NCI-H226 (cell line): Measurements from ENCODE around the gene CTXN1.
"Not testable (repeated sequence)": the region's sequence is repeated elsewhere in the genome, so short reads cannot be mapped to it uniquely, and the experiment has no call there.

ENCODE experiments used
- DNase-seq: peaks from one replicate; pipeline ENCODE4 v3.0.0-alpha.2; 2015

Gene CTXN1

DNA sequence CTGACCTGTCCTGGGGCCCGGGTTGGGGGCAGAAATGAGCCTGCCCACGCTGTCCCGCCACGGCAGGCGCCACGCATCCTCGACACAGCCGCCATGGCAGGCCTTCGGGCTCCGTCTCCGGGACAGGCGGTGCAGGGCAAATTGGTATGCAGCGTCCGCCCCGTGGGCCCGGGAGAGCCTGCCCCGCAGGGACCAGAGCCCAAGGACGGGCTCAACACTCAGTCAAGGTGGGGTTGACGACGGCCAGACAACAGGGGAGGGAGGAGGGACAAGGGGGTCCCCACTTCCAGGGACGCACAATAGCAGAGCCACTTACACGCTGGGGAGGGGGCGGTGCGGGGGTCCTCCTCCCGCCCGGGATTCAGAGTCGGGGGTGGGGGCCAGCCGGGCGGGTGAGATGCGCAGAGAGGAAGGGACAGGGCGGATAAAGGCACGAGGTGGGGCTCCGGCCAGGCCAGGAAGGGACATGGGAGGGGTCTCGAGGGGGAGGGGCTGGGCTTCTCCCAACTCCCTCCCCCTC is 1.2 kb downstream of the CTXN1 start:
- DNase-seq, result no peak

DNA sequence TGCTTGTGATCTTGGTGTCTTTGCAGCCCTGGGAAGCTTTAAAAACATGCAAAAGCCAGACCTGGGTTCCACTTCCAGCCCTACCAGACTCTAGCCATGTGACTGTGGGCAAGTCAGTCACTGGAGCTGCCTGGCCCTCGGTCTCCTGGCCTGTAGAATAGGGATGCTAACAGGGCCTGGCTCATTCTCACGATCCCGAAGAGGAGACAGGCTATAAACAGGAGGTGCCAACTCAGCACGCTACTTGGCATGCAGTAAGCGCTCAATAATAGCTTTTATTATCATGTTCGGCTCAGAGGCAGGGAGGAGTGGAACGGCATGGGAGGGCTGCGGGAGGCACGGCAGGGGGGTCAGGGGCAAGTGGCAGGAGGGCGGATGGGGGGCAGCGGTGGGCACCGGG is 1.7 kb downstream of the CTXN1 start:
- DNase-seq, result no peak

DNA sequence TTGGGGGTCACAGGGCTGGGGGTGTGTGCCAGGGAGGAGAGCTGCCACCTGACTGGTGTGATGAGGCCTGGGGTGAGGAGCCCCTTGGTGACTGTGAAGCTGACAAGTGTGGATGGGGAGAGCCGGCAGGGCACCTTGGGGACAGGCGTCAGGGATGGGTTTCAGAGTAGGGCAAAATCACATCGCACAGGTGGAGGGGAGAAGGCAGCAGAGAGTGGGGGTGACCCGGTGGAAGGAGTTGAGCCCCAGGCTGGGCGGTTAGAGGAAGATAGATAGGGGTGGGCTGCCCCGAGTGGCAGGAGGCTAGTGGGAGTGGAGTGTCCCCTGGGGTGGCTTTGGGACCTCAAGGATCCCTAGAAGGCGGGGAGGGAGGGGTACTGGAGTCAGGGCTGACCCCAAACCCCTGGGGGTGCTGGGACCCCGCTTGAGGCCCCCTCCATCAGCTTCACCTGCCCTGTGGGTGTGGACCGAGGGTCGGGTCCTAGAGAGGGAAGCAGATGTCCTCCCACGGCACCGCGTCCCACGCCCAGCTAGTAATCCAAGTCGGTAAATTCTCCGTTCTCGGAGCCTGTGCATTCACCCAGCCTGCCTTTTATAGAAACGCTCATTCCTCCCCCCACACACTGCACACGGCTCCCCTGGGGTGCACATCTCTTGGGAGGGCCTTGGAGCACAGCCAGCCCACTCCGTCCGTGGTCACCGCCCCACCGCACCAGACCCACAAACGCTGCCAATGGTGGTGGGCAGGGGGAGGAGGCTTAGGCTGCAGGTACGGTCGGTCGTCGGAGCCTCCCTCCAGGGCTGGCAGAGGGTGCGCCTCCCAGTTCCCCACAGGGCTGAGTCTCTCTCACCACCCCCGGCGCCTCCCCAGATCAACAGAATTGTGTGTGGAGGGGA is 2.4 kb downstream of the CTXN1 start:
- no peak for DNase-seq

DNA sequence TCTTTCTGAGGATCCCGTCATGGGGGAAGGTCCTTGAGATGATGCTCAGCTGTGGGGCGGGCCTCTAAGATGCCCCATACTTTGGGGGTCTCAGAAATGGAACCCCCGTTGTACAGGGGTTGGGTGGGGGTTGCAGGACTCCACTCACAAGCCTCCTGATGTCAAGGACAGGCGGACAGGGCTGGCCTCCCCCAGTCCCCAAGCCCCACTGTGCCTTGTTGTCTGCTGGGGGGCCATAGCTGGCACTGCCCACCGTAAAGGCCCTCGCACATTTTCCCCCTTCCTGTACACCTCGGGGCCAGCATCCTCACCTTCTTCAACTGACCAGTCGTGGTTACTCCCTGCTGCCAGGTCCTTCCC is 3.1 kb downstream of the CTXN1 start:
- DNase-seq, result no peak

- no peak for DNase-seq
Measured at GRCh38 chr19:7921967-7922835, 3.7 kb downstream of the CTXN1 start.

DNA sequence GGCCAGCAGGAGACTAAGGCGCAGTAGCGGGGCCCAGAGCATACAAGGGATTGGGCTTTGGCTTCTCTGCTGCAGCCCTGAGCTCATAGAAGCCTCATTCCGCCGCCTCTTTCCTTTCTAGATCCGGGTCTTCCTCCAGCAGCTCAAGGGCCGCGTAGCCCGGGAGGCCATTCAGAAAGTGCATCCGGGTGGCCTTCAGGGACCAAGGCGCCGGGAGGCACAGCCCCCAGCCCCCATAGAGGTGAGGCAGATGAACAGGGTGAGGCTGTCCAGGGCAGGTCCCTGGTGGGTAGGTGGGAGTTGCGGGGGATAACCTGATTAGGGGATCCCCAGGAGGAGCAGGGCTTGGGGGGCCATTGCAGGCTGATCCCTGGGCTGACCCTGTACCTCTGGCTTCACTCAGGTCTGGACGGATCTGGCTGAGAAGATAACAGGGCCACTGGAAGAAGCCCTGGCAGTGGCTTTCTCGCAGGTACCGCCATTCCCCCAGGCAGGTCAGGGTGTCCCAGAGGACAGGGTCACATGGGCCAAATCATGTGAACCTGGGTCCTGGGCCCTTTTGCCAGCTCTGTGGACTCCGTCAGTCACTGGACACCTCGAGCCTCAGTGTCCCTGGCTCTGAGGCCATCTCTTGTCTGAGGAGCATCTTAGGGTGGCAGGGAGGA is 4.5 kb downstream of the CTXN1 start:
- DNase-seq, result no peak

DNA sequence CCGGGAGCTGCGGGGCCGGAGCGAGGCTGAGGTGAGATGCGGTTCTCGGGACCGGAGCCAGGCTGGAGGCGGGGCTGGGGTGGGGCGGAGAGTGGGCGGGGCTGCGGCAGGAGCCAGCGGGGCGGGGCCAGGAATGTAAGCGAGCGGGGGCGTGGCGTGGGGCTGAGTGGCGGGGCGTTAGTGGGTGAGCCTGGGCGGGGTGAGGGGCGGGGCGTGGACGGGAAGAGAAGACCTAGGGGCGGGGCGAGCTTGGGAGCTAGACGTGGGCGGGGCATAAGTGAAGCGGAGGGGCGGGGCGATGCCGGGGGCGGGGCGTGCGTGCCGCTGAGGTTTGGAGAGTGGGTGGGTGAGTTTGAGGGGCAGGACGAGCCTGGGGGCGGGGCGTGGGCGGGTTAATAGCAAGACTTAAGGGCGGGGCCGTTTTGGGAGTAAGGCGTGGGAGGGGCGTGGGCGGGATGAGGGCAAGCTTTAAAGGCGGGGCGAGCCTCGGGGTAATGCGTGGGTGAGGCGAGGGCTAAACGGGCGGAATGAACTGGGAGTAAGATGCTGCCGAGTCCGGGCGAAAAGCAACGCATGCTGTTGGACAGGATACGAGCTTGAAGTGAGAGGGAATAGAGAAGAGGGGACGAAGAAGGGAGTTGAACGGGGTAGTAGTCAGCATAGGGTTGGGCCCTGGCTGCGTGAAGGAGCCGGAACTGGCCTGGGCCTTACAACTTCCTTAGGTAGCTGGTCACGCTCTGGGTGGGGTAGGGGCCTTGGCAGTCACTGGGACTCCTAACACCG is 5.2 kb downstream of the CTXN1 start:
- peak; percentile 85 for DNase-seq

GRCh38 chr19:7919610-7920518 is 6.1 kb downstream of the CTXN1 start, which contains the start of gene SNAPC2:
TSS of gene SNAPC2 (plus strand) at chr19:7920338. CDS start at chr19:7920367, 29 bp downstream.
- DNase-seq, result peak; percentile 80

DNA sequence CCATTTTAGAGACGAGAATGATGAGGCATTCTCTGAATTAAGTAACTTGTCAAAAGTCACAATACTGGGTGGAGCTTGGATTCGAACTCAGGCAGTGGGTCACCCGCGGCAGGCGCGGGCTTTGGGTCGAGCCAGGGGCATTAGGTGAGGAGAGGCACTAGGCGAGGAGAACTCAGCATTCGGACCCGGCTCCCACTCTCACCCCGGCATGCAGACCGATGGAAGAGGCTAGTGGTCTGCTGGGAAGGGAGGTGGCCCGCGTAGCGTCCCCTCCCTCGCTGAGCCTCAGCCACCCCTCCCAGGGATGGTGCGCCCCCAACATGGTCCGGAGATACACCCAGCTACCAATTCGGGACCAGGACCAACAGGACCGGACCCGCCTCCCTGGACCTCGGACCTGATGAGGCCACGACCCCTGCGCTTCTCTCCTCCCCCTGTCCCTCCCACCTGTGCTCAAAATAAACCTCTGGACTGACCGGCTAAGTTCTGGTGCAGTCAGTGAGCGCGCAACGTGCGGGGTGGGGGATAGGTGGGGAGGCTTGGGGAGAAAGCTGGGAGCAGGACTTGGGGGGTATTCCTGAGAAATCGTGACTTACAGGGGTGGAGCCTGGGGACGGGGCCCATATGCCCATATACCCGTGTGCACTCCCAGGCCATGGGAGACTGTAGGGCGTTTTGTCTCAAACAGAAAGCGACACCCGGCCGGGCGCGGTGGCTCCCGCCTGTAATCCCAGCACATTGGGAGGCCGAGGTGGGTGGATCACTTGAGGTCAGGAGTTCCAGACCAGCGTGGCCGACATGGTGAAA is 7.1 kb downstream of the CTXN1 start:
- no peak for DNase-seq

DNA sequence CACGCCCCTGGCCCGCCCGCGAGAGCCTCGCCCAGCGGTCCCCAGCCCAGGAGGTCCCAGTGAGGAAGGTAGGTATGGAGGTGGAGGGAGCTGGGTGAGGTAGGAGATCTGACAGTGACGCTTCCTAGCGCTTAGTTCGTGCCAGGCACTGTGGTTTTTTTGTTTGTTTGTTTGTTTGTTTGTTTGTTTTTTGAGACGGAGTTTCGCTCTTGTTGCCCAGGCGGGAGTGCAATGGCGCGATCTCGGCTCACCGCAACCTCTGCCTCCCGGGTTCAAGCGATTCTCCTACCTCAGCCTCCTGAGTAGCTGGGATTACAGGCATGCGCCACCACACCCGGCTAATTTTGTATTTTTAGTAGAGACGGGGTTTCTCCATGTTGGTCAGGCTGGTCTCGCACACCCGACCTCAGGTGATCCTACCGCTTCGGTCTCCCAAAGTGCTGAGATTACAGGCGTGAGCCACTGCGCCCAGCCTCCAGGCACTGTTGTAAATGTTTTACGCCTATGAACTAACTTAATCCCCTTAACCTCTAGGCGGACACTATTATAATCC is 7.8 kb downstream of the CTXN1 start:
- not testable (repeated sequence) for DNase-seq

DNA sequence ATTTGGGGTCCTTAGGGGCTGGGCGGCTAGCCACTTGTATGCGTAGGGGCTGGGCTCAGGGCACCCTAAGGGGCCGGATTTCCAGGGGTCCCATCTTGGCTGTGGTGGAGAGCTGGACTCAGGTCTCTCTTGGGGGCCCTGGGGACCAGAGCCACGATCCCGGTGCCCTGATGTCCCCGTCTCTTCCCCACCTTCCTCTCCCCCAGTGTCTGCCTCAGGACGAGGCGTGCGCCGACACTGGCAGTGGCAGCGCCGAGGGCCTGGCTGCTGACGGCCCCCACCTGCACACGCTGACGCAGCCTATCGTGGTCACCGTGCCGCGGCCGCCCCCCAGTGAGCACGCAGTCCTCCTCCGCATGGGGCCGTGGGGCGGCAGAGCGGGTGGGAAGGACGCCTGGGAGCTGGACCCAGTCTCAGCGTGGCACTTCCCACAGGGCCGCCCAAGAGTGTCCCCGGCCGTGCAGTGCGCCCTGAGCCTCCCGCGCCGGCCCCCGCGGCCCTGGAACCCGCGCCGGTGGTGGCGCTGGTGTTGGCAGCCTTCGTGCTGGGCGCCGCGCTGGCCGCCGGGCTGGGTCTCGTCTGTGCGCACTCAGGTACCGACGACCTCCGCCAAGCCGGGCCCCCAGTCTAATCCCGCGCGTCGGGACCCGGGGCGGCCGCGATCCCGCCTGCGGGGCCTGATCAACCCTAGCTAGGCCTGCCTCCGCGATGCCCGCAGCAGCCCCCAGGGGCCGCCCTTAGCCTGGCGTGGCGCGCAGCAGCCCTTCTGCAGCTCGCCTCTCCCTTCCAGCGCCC is 8.5 kb downstream of the CTXN1 start:
- no peak for DNase-seq

DNA sequence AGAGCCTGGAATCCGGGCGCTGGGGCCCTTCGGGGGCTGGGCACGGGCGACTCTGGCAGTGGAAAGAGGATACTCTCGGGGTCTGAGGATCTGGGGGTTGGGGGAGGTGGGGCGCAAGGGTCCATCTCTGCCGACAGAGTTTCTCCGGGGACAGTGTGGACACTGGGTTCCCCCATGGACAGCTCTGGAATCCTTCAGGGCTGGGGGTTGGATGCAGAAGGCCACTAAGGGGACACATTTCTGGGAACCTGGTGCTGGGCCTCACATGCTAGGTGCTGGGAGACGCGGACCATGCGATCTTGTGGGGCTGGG is 9.0 kb downstream of the CTXN1 start:
- no peak for DNase-seq

- DNase-seq, result no peak
Measured at GRCh38 chr19:7916103-7916954, 9.6 kb downstream of the CTXN1 start.

DNA sequence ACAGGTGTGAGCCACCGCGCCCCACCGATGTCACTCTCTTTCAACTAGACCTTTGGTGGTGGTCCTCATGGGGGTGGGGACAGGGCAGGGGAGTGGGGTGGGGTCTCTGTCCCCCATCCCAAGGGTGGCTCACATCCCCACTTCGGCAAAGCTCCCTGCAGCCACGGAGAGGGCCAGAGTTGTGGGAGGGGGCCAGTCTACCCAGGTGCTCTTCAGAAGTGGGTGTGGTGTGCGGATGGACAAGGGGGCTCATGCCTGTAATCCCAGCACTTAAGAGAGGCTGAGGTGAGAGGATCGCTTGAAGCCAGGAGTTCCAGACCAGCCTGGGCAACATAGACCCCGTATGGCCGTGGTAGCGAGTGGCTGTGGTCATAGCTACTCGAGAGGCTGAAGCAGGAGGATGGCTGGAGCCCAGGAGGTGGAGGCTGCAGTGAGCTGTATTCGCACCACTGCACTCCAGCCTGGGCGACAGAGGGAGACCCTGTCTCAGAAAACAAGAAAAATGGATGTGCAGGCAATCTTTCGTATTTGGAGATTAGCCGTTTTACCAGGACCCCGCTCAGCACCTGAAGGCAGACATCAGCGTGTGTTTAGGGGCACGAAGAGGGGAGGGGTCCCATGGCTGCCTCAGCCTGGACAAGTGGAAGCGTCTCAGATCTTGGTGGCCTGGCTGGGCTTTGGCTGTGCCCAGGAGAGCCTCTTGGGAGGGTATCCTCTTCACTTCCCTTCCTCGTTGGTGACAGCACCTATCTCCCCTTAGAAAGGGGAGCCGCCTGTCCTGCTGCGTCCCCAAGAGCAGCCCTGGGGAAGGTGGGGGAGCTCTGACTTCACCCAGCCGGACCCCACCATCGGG is 10.5 kb downstream of the CTXN1 start:
- no peak for DNase-seq

DNA sequence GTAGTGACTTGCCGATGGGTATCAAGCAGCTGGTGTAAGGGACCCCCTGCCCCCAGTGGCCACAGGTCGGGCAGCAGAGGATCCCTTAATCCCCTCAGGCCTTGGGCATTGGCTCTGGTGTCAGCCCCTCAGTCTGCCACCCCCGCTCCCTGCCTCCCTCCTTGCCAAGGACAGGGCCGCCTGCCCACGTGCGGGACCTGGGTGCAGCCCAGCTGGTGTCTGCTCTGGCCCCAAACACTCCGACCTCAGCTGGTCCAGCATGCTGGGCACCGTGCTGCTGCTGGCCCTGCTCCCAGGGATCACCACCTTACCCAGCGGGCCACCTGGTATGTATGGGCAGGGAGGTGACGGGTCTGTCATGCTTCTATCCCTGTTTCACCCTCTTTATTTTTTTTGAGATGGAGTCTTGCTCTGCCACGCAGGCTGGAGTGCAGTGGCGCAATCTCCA is 11.3 kb downstream of the CTXN1 start, which contains the start of gene TGFBR3L:
TGFBR3L (plus strand) TSS at position 233 of the 448 bp plus-strand sequence.
- no peak for DNase-seq

DNA sequence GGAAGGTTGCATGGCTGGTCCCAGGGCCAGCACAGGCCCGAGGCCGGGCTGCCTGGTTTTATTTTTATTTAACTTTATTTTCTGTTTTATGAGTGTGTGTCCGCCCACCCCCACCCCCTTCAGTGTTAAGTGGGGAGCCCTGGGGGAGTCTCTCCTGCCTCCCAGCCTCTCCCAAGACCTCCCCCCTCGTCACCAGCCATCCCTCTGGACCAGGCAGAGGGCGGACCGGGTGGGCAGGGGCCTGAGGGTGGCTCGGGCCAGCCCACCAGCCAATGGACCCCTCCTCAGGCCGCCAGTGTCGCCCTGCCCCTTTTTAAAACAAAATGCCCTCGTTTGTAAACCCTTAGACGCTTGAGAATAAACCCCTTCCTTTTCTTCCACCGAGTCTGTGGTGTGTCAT is 11.8 kb downstream of the CTXN1 start:
- DNase-seq, result no peak

DNA sequence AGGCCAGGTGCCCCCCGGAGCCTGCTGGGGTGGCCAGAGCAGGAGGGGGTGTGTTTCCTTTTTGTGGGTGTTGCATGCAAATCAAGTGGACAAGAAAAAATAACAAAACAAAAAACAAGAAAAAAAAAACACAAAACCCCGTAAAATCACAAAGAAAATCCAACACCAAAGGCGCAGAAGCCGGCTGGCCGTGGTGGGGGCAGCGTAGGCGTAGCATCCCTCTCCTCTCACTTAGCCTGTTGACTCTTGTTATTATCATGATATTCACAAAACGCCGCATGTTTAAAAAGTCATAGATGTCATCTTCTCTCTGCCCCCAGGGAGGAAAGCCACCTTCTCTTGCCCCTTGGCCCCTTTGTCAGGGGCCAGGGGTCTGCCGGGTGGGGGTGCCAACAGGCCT is 12.3 kb downstream of the CTXN1 start:
- no peak for DNase-seq
